HEK293 (cell line): ENCODE results near the gene MICAL3.
A peak's percentile ranks its signal among the peaks of the same experiment; 100 is the strongest.

Experiments
- CTCF ChIA-PET: fragments of 350-600 bp; formaldehyde crosslinking; extraction: SDS; loops from one replicate; lab custom pipeline; 2021; ENCODE audit warnings: antibody characterized with exemption; lab: Yijun Ruan, JAX
- POLR2A ChIA-PET: fragments of 300-600 bp; formaldehyde crosslinking; extraction: SDS; loops from one replicate; lab custom pipeline; 2020; ENCODE audit warnings: antibody characterized with exemption, inconsistent platforms; lab: Yijun Ruan, JAX
- H3K27ac ChIP-seq: fragments of 200-500 bp; sonication (Bioruptor generic); 2 replicates; pipeline ENCODE4 v1.5.1; 2014; ENCODE audit warnings: low read depth, low read length, control low read depth, inconsistent platforms; ENCODE audit errors: extremely low read depth
- H3K36me3 ChIP-seq, 2 experiments: fragments of 200-500 bp in 1 of 2; sonication (Bioruptor generic) in 1 of 2; 1 replicate in 1 of 2; 2 replicates in 1 of 2; pipeline ENCODE4 v1.5.1; 2014 to 2017; ENCODE audit warnings: inconsistent platforms in 2 of 2, low read length in 2 of 2; ENCODE audit not compliant: control insufficient read depth in 2 of 2, insufficient read depth in 1 of 2
- H3K4me1 ChIP-seq: fragments of 200-500 bp; sonication (Bioruptor generic); 2 replicates; pipeline ENCODE4 v1.5.1; 2014; ENCODE audit warnings: mild to moderate bottlenecking, low read length, inconsistent platforms; ENCODE audit not compliant: control insufficient read depth, insufficient read depth
- H3K4me3 ChIP-seq: 2 replicates; pipeline ENCODE4 v1.5.1; 2011; ENCODE audit warnings: low read depth, mild to moderate bottlenecking, control low read depth, low read length, moderate library complexity
- H3K9me3 ChIP-seq: fragments of 200-500 bp; sonication (Bioruptor generic); 2 replicates; pipeline ENCODE4 v1.5.1; 2014; ENCODE audit warnings: low read depth, low read length, inconsistent platforms; ENCODE audit not compliant: control insufficient read depth, insufficient read depth
- ELK4 ChIP-seq: IDR thresholded peaks from 2 replicates; pipeline ENCODE4 v1.6.1; 2011; ENCODE audit warnings: mild to moderate bottlenecking, low read depth, low read length, borderline replicate concordance
- KLF17 ChIP-seq: fragments of 450-650 bp; formaldehyde crosslinking; IDR thresholded peaks from 2 replicates; pipeline ENCODE4 v1.5.1; 2016; ENCODE audit warnings: missing biosample characterization, missing genetic modification characterization
- MZF1 ChIP-seq: fragments of 450-650 bp; formaldehyde crosslinking; IDR thresholded peaks from 2 replicates; pipeline ENCODE4 v1.5.1; 2017; ENCODE audit warnings: missing biosample characterization, missing genetic modification characterization, borderline replicate concordance
- PRDM4 ChIP-seq: fragments of 450-650 bp; formaldehyde crosslinking; IDR thresholded peaks from 2 replicates; pipeline ENCODE4 v1.5.1; 2017; ENCODE audit warnings: missing biosample characterization, missing genetic modification characterization
- ZBTB20 ChIP-seq: fragments of 450-650 bp; formaldehyde crosslinking; IDR thresholded peaks from 2 replicates; pipeline ENCODE4 v1.5.1; 2016; ENCODE audit warnings: missing biosample characterization, missing genetic modification characterization
- ZBTB26 ChIP-seq: fragments of 450-650 bp; formaldehyde crosslinking; optimal IDR thresholded peaks from 2 replicates; pipeline ENCODE3; 2016; ENCODE audit warnings: missing biosample characterization, mild to moderate bottlenecking, missing genetic modification characterization
- ZBTB48 ChIP-seq: fragments of 450-650 bp; formaldehyde crosslinking; IDR thresholded peaks from 2 replicates; pipeline ENCODE4 v1.5.1; 2016; ENCODE audit warnings: missing biosample characterization, missing genetic modification characterization
- ZFP41 ChIP-seq: fragments of 450-650 bp; formaldehyde crosslinking; IDR thresholded peaks from 2 replicates; pipeline ENCODE4 v1.5.1; 2016; ENCODE audit warnings: missing biosample characterization, missing genetic modification characterization, borderline replicate concordance
- ZNF121 ChIP-seq: fragments of 450-650 bp; formaldehyde crosslinking; IDR thresholded peaks from 2 replicates; pipeline ENCODE4 v1.5.1; 2016; ENCODE audit warnings: missing biosample characterization, missing genetic modification characterization
- ZNF280C ChIP-seq: fragments of 450-650 bp; formaldehyde crosslinking; IDR thresholded peaks from 2 replicates; pipeline ENCODE4 v1.5.1; 2016; ENCODE audit warnings: missing biosample characterization, missing genetic modification characterization
- ZNF302 ChIP-seq: fragments of 450-650 bp; formaldehyde crosslinking; IDR thresholded peaks from 2 replicates; pipeline ENCODE4 v1.5.1; 2016; ENCODE audit warnings: missing biosample characterization, missing genetic modification characterization, low read depth
- ZNF354C ChIP-seq: fragments of 450-650 bp; formaldehyde crosslinking; IDR thresholded peaks from 2 replicates; pipeline ENCODE4 v1.5.1; 2016; ENCODE audit warnings: missing biosample characterization, missing genetic modification characterization, low read depth, borderline replicate concordance
- ZNF510 ChIP-seq: fragments of 450-650 bp; formaldehyde crosslinking; IDR thresholded peaks from 2 replicates; pipeline ENCODE4 v1.5.1; 2018; ENCODE audit warnings: mild to moderate bottlenecking, missing genetic modification characterization, missing biosample characterization; ENCODE audit not compliant: insufficient replicate concordance
- ZNF530 ChIP-seq: fragments of 450-650 bp; formaldehyde crosslinking; IDR thresholded peaks from 2 replicates; pipeline ENCODE4 v1.5.1; 2016; ENCODE audit warnings: low read depth, missing biosample characterization, missing genetic modification characterization
- ZNF560 ChIP-seq: fragments of 450-650 bp; formaldehyde crosslinking; IDR thresholded peaks from 2 replicates; pipeline ENCODE4 v1.5.1; 2017; ENCODE audit warnings: missing biosample characterization, missing genetic modification characterization, borderline replicate concordance
- ZNF610 ChIP-seq: fragments of 450-650 bp; formaldehyde crosslinking; IDR thresholded peaks from 2 replicates; pipeline ENCODE4 v1.5.1; 2016; ENCODE audit warnings: missing biosample characterization, missing genetic modification characterization, borderline replicate concordance
- ZNF626 ChIP-seq: fragments of 450-650 bp; sonication (Bioruptor Pico); formaldehyde crosslinking; IDR thresholded peaks from 2 replicates; pipeline ENCODE4 v1.5.1; 2018; ENCODE audit warnings: missing biosample characterization, missing genetic modification characterization, inconsistent platforms
- ZNF654 ChIP-seq: fragments of 450-650 bp; formaldehyde crosslinking; IDR thresholded peaks from 2 replicates; pipeline ENCODE4 v1.5.1; 2016; ENCODE audit warnings: low read depth, missing biosample characterization, missing genetic modification characterization
- ZNF747 ChIP-seq: fragments of 450-650 bp; formaldehyde crosslinking; IDR thresholded peaks from 2 replicates; pipeline ENCODE4 v1.5.1; 2016; ENCODE audit warnings: missing biosample characterization, missing genetic modification characterization
- ZSCAN18 ChIP-seq: fragments of 450-650 bp; formaldehyde crosslinking; IDR thresholded peaks from 2 replicates; pipeline ENCODE4 v1.5.1; 2016; ENCODE audit warnings: missing biosample characterization, missing genetic modification characterization

The MICAL3 gene

GRCh38 chr22:17916226-17916889 is 108.0 kb downstream of the MICAL3 start (continued):
- no peak for TF ChIP-seq ZNF610
- no peak for TF ChIP-seq ZNF530 (tag by site-specific recombination)
- no peak for TF ChIP-seq ZNF280C (tag by site-specific recombination)

- H3K4me1 ChIP-seq = peaks cover 8% of the 10 kb centered on the region
- ChIA-PET POLR2A (no interaction called here), CTCF (interaction anchor here (0.6 to 1.1 kb wide), 2 partner anchors 15 to 85 kb away, joined by 3 read pairs; no protein-coding TSS in a partner anchor)
- no peak overlapping the region for H3K4me3 ChIP-seq
- no peaks in the 10 kb centered on the region for H3K9me3 ChIP-seq
- H3K27ac ChIP-seq = no peak overlapping the region
- no peaks in the 10 kb centered on the region for H3K36me3 ChIP-seq
- peak; percentile 65 for TF ChIP-seq ZNF121 (tag by site-specific recombination)
- no peak for TF ChIP-seq MZF1 (tag by site-specific recombination)
- no peak for TF ChIP-seq ZBTB48 (tag by site-specific recombination)
- TF ChIP-seq ZSCAN18 = no peak
Measured at GRCh38 chr22:17915676-17916075, 108.7 kb downstream of the MICAL3 start.

GRCh38 chr22:17915188-17915587 is 109.2 kb downstream of the MICAL3 start:
- no peaks in the 10 kb centered on the region for H3K36me3 ChIP-seq
- no peaks in the 10 kb centered on the region for H3K9me3 ChIP-seq
- TF ChIP-seq ZNF302 (tag by site-specific recombination) = no peak
- no peak for TF ChIP-seq ZNF280C (tag by site-specific recombination)
- no peak for TF ChIP-seq ZNF510 (tag by site-specific recombination)
- no peak for TF ChIP-seq ZNF354C (tag by site-specific recombination)
- no peak for TF ChIP-seq ZNF626 (tag by site-specific recombination)
- no peak for TF ChIP-seq ELK4
- no peak for TF ChIP-seq PRDM4 (tag by site-specific recombination)
- TF ChIP-seq ZNF654 = no peak
- TF ChIP-seq ZBTB20 = no peak
- TF ChIP-seq ZFP41 (tag by site-specific recombination) = no peak
- TF ChIP-seq ZBTB26 (tag by site-specific recombination) = no peak
- TF ChIP-seq ZNF560 (tag by site-specific recombination) = no peak
- TF ChIP-seq KLF17 (tag by site-specific recombination) = no peak
- TF ChIP-seq ZNF747 (tag by site-specific recombination) = no peak
- CTCF ChIA-PET = interaction anchor here (1.1 kb wide), 1 partner anchor 85 kb away, joined by 3 read pairs; no protein-coding TSS in a partner anchor
- H3K4me1 ChIP-seq = peaks cover 10% of the 10 kb centered on the region
- H3K27ac ChIP-seq = no peak overlapping the region
- POLR2A ChIA-PET = no interaction called here
- H3K4me3 ChIP-seq = no peak overlapping the region
